ENCODE data around the gene CFAP206.

GRCh38 chr6:87376643-87377042 lies 31.1 kb upstream of the CFAP206 start:
- TF ChIP-seq, protein P1, sequence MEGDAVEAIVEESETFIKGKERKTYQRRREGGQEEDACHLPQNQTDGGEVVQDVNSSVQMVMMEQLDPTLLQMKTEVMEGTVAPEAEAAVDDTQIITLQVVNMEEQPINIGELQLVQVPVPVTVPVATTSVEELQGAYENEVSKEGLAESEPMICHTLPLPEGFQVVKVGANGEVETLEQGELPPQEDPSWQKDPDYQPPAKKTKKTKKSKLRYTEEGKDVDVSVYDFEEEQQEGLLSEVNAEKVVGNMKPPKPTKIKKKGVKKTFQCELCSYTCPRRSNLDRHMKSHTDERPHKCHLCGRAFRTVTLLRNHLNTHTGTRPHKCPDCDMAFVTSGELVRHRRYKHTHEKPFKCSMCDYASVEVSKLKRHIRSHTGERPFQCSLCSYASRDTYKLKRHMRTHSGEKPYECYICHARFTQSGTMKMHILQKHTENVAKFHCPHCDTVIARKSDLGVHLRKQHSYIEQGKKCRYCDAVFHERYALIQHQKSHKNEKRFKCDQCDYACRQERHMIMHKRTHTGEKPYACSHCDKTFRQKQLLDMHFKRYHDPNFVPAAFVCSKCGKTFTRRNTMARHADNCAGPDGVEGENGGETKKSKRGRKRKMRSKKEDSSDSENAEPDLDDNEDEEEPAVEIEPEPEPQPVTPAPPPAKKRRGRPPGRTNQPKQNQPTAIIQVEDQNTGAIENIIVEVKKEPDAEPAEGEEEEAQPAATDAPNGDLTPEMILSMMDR (IDR thresholded peaks at IDR 0.05), result no peak
- TF ChIP-seq POLR2A (IDR thresholded peaks at IDR 0.05), result no peak
